Stomach (tissue), 9 donors: ENCODE measurements around the gene WNT9A. TPM values are rescaled to one million over a fixed set of nuclear protein-coding genes. Genes with fewer than 3 reads are reported as not detected.

Experiments used
- DNase-seq, 2 donors: peaks; one replicate each; pipeline versions ENCODE4 v3.0.0 to v3.0.0-alpha.2; 2013 to 2019
- H3K27ac ChIP-seq, 5 donors: fragments of 200-600 bp in 4 of 5; sonication (generic) in 4 of 5; one replicate each; pipeline ENCODE4 v1.5.1; 2013 to 2019; ENCODE audit warnings: mild to moderate bottlenecking in 1 of 5, moderate library complexity in 1 of 5
- H3K27me3 ChIP-seq, 3 donors: fragments of 200-600 bp; sonication (generic); one replicate each; pipeline ENCODE4 v1.5.1; 2017 to 2019; ENCODE audit warnings: mixed run types in 1 of 3
- H3K36me3 ChIP-seq, 4 donors: fragments of 200-600 bp; sonication (generic); 1 replicate in 3 of 4; 2 replicates in 1 of 4; pipeline ENCODE4 v1.5.1; 2016 to 2019
- H3K4me1 ChIP-seq, 4 donors: fragments of 200-600 bp; sonication (generic); one replicate each; pipeline ENCODE4 v1.5.1; 2016 to 2019
- H3K4me3 ChIP-seq, 4 donors: fragments of 200-600 bp; sonication (generic) in 3 of 4; one replicate each; pipeline ENCODE4 v1.5.1; 2016 to 2019; ENCODE audit warnings: mild to moderate bottlenecking in 1 of 4
- H3K9me3 ChIP-seq, 4 donors: fragments of 200-600 bp; sonication (generic); one replicate each; pipeline ENCODE4 v1.5.1; 2016 to 2019
- CTCF ChIP-seq, 7 experiments: fragments of 450-650 bp in 4 of 7; fragments of 200-600 bp in 3 of 7; sonication (generic) in 3 of 7; IDR thresholded peaks; one replicate each; pipeline ENCODE4 v1.5.1; 2016 to 2019; ENCODE audit warnings: antibody characterized with exemption in 7 of 7, control low read depth in 2 of 7, mild to moderate bottlenecking in 1 of 7
- EP300 ChIP-seq: sonication (generic); formaldehyde crosslinking; IDR thresholded peaks from one replicate; pipeline ENCODE4 v1.6.1; 2017; ENCODE audit warnings: antibody characterized with exemption
- POLR2A ChIP-seq, 4 donors: fragments of 450-650 bp; IDR thresholded peaks; one replicate each; pipeline ENCODE4 v1.6.1; 2016; ENCODE audit warnings: antibody characterized with exemption in 4 of 4, control low read depth in 2 of 4, mild to moderate bottlenecking in 1 of 4, moderate library complexity in 1 of 4
- POLR2AphosphoS5 ChIP-seq, 3 donors: sonication (generic); formaldehyde crosslinking; IDR thresholded peaks; one replicate each; pipeline ENCODE4 v1.6.1; 2016; ENCODE audit warnings: antibody characterized with exemption in 3 of 3
- WGBS, 5 donors: extraction: QIAGEN DNeasy Blood & Tissue Kit in 3 of 5; methylation state at CpG; one replicate each; pipeline versions ENCODE4 v1.1.5 to v1.1.7; 2013 to 2018; 5-methylcytosine and 5-hydroxymethylcytosine counted together
- intact Hi-C: fragments of 100-400 bp; cut with DNase I; formaldehyde crosslinking; loops from one replicate; pipeline ENCODE4 v1.15.1; 2023; ENCODE audit warnings: low total_unique reads
- polyA plus RNA-seq, 3 donors: library from polyadenylated mRNA; stranded (reverse); fragments of 200-250 nt; gene quantifications; one replicate each; pipeline ENCODE4 v1.2.3, GENCODE V29; 2013
- total RNA-seq, 5 donors: library from RNA; depleted of rRNA; stranded (reverse); fragments of >200 nt; gene quantifications; one replicate each; pipeline versions ENCODE4 v1.1.0 to v1.2.3, GENCODE V29; 2014 to 2016
- donor health status: healthy with polysubstance abuse.
- donor health status: Bipolar disorder and iron deficiency.
- donor health status: healthy.

The WNT9A gene
- total and polyA plus RNA-seq, 8 donors = 1.1 to 22.2 (median 3.0) TPM

GRCh38 chr1:227948493-227949260, 945 bp upstream of the WNT9A start:
- Histone ChIP-seq H3K27me3 (peaks cover 0 to 67% (median 27%) of the 10 kb centered on the region in 3 donors), H3K36me3 (no peaks in the 10 kb centered on the region), H3K4me1 (peaks cover 43 to 50% (median 44%) of the 10 kb centered on the region in 4 donors), H3K9me3 (no peaks in the 10 kb centered on the region), H3K4me3 (peak overlapping the region; percentile 59 to 72 (median 64)), H3K27ac (peak overlapping the region; percentile 5 to 94 (median 69))
- intact Hi-C loops = loop anchor here (5.0 to 10.0 kb wide), 2 partner anchors 186 to 464 kb away; no protein-coding TSS in a partner anchor
- DNase-seq = peak in 1 of 2 donors; percentile 21
- no peak for TF ChIP-seq CTCF (IDR thresholded peaks at IDR 0.05)
- no peak for TF ChIP-seq POLR2A (IDR thresholded peaks at IDR 0.05)
- no peak for TF ChIP-seq EP300
- WGBS, 5 donors = 17 to 33% (median 25%) methylated on average over 15 to 25 of the region's 25 CpGs

DNA sequence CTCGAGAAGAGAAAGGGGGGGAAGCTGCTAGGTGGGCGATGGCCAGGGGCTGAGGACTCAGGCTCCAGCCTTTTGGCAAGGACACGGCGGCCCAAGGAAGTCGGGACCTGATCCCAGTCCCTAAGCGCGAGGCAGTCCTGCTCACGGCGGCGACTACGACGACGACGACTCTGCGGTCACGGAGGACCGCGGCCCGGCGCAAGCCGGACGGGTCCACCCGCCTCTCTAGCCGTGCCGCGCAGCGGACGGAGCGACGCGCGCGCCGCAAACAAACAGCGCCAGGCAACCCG, 401 bp downstream of the WNT9A start:
- Histone ChIP-seq H3K27me3 (peaks cover 0 to 56% (median 24%) of the 10 kb centered on the region in 3 donors), H3K27ac (peak overlapping the region; percentile 33 to 94 (median 81)), H3K4me3 (peak overlapping the region; percentile 59 to 72 (median 64)), H3K9me3 (no peaks in the 10 kb centered on the region), H3K36me3 (no peaks in the 10 kb centered on the region), H3K4me1 (peaks cover 43 to 58% (median 50%) of the 10 kb centered on the region in 4 donors)
- intact Hi-C loops = loop anchor here (5.0 to 10.0 kb wide), 2 partner anchors 185 to 463 kb away; no protein-coding TSS in a partner anchor
- TF ChIP-seq POLR2A (IDR thresholded peaks at IDR 0.05) (no peak), CTCF (IDR thresholded peaks at IDR 0.05) (no peak), POLR2AphosphoS5 (IDR thresholded peaks at IDR 0.05) (no peak), EP300 (no peak)
- 0 to 1% (median 1%) methylated on average over 10 to 36 of the region's 36 CpGs for WGBS, 5 donors
- no peak for DNase-seq

DNA sequence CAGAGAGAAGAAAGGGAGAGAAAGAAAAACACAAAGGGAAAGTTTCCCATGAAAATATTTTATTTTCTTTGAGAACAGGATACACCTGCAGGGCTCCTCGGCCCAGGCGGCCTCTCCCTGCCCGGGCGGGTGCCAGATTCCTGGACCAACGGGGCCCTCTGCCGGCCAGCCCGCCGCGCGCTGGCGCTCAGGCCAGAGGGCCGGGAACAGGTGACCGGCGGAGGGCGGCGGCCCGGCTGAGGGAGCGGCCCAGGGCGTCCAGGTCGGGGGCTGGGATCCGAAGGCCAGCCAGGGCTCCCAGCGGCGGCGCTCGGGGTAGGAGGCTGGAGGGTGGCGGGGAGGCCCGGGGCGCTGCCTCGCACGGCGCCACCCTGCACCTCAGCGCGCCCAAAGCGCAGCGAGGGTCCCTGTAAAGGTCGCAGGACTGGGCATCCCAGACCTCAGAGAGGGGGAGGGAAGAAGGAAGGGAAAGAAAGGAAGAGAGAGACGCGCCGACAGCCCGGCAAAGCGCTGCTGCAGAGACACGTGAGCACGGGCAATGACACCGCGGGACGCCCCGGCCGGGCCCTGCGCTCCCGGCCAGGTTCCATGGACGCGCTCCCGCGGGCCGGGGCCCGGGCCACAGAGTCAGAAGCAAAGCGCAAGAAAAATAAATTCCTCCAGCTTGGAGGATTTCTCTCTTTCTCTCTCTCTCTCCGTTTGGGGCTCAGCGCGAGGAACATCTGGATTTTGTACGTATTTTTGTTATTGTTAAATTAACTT, 927 bp downstream of the WNT9A start:
- peaks cover 43 to 64% (median 52%) of the 10 kb centered on the region in 4 donors for H3K4me1 ChIP-seq
- peak overlapping the region; percentile 74 to 94 (median 81) for H3K27ac ChIP-seq
- TF ChIP-seq POLR2A (IDR thresholded peaks at IDR 0.05) (no peak), POLR2AphosphoS5 (IDR thresholded peaks at IDR 0.05) (peak in 1 of 3 donors; percentile 20), EP300 (no peak), CTCF (IDR thresholded peaks at IDR 0.05) (peak in 5 of 7 experiments; percentile 48 to 80 (median 67))
- peaks cover 0 to 51% (median 24%) of the 10 kb centered on the region in 3 donors for H3K27me3 ChIP-seq
- peak; percentile 88 to 94 for DNase-seq
- 0 to 2% (median 1%) methylated on average over 58 to 61 of the region's 61 CpGs for WGBS, 5 donors
- peak overlapping the region; percentile 59 to 72 (median 64) for H3K4me3 ChIP-seq
- H3K9me3 ChIP-seq = no peaks in the 10 kb centered on the region
- no peaks in the 10 kb centered on the region for H3K36me3 ChIP-seq
- intact Hi-C loops = loop anchor here (5.0 to 10.0 kb wide), 2 partner anchors 185 to 462 kb away; no protein-coding TSS in a partner anchor
